T-helper 2 cell treated with Interferon-gamma antibody and Interleukin-4, amounts not matched to agents 100 ng/mL and 5 ng/mL, for 36 hours (primary cell): Measurements from ENCODE around the gene SOCS1. TPM values are rescaled to one million over a fixed set of nuclear protein-coding genes. Genes with fewer than 3 reads are reported as not detected.
"Not testable (repeated sequence)": the region's sequence is repeated elsewhere in the genome, so short reads cannot be mapped to it uniquely, and the experiment has no call there.

Experiments
- intact Hi-C: fragments of 100-400 bp; cut with micrococcal nuclease; formaldehyde crosslinking; loops from one replicate; pipeline ENCODE4 v1.15.1; 2023
- total RNA-seq: library from RNA; stranded (reverse); gene quantifications from 2 replicates; pipeline ENCODE4 v1.2.3, GENCODE V29; 2022

SOCS1 gene, protein sequence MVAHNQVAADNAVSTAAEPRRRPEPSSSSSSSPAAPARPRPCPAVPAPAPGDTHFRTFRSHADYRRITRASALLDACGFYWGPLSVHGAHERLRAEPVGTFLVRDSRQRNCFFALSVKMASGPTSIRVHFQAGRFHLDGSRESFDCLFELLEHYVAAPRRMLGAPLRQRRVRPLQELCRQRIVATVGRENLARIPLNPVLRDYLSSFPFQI
- total RNA-seq = 156 TPM in 2 replicates

- intact Hi-C loops = loop anchor here (1.0 to 2.0 kb wide), 6 partner anchors 55 to 292 kb away; partner anchors contain the start of gene RMI2
Observed at GRCh38 chr16:11255737-11256660, at the start of gene SOCS1. TSS of gene SOCS1 (minus strand) at chr16:11256204. CDS start at chr16:11255478, 726 bp downstream.

DNA sequence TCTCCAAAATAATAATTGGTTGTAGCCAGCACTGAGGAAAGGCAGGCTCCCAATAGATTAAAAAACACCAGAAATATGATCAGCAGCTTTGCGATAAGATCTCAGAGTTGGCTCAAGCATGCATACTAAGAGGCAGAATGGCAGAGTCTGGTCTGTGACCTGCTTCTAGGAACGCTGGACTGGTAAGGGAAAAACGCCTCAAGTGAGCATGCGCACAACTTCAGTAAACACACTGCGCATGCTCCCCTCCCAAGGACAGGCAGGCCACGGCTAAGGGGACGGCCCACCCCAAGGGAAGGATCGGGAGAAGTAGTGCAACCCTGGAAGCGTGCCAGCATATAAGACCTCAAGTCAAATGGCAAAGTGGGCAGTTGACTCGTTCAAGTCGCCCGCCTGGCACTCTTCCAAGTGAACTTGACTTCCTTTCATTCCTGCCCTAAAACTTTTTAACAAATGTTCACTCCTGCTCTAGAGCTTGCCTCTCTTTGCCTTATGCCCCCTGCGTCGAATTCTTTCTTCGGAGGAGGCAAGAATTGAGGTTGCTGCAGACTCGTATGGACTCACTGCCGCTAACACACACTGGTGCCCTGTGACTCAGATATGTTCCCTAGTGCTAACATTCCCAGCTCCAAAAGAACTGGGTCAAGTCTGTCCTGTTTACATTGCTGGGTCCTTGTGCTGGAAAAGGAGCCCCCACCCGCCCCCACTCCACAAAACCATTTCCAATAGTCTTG, 47.6 kb upstream of the SOCS1 start:
- intact Hi-C loops = no loop called here

GRCh38 chr16:11302977-11303376, 47.0 kb upstream of the SOCS1 start:
- intact Hi-C loops = no loop called here

DNA sequence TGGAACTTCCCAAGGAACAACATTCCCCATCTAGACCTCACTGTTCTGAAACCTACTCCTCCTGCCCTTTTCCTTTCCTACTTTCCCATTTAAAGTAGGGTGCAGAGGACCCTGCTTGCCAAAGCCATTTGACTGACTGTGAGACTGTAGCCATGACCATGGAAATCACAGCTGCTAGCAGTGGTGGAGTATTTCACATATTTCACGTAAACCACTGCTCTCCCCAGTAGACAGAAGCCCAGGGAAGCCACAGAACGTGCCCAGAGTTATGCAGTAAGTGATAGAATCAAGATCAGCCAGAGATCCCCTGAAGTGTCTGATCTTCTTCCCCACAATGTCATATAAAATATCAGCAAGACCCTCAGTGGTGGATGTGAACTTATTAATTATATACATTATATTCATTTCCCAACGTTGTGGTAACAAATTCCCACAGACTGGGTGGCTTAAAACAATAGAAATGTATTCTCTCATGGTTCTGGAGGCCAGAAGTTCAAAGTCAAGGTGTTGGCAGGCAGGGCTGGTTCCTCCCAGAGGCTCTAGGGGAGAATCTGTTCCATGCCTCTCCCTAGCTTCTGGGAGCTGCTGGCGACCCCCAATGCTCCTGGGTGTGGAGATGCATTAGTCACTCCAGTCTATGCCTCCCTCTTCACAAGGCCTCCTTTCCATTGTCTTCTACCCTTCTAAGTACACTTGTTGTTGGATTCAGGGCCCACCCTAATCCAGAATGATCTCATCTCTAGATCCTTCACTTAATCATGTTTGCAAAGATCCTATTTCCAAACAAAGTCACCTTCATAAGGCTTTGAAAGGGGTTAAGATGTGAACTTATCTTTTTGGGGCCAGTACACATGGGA, 45.9 kb upstream of the SOCS1 start:
- intact Hi-C loops = no loop called here

GRCh38 chr16:11300560-11300892, 44.5 kb upstream of the SOCS1 start:
- intact Hi-C loops = no loop called here

GRCh38 chr16:11299865-11300559, 44.0 kb upstream of the SOCS1 start:
- intact Hi-C loops = no loop called here

DNA sequence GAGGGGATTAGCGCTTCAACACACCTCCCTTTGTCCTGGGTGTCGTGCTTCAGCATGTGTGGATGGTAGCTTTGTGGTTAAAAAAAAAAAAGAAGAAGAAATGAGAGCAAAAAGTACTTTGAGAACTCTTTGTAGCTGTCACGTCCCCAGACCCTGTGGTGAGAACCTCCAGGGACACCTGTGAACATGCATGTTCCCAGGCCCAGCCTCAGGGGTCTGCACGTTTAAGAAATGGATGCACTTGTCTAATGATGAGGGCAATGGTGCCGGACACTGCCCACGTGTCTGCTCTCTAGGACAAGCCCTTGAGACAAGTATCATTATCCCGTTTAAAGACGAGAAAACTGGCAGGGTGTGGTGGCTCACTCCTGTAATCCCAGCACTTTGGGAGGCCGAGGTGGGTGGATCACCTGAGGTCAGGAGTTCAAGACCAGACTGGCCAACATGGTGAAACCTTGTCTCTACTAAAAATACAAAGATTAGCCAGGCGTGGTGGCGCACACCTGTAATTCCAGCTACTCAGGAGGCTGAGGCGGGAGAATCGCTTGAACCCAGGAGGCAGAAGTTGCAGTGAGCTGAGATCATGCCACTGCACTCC, 43.0 kb upstream of the SOCS1 start:
- intact Hi-C loops = not testable (repeated sequence)

GRCh38 chr16:11298143-11298900, 42.3 kb upstream of the SOCS1 start:
- intact Hi-C loops = no loop called here

DNA sequence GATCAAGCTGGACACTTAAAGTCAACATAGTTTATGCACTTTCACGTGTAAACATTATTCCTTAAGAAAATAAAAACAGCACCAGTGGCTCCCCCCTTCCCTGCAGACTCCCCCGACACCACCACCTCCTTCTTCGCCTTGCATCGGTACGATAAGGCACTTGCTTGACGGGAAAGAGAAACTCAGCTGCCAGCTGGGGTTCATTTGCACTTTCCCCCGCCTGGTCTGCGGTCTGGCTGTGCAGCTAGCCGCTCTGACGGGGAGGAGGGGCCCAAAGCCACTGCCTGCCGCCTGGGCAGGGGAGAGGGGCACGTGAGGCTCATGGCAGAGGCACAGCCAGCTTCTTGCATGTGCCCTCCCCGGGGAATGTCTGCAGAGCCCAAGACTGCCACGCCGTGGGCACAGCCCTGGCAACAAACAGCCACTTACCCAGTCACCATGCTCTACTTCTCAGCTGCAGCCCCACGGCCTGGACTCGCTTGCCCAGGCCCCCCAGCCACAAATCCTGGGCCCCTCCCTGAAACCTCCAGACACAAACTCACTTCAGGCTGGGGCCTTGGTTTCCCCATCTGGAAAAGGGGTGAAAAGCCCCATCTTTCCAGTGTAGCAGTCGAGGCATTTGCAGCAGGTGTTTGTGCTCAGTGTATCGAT, 41.6 kb upstream of the SOCS1 start:
- intact Hi-C loops = no loop called here

DNA sequence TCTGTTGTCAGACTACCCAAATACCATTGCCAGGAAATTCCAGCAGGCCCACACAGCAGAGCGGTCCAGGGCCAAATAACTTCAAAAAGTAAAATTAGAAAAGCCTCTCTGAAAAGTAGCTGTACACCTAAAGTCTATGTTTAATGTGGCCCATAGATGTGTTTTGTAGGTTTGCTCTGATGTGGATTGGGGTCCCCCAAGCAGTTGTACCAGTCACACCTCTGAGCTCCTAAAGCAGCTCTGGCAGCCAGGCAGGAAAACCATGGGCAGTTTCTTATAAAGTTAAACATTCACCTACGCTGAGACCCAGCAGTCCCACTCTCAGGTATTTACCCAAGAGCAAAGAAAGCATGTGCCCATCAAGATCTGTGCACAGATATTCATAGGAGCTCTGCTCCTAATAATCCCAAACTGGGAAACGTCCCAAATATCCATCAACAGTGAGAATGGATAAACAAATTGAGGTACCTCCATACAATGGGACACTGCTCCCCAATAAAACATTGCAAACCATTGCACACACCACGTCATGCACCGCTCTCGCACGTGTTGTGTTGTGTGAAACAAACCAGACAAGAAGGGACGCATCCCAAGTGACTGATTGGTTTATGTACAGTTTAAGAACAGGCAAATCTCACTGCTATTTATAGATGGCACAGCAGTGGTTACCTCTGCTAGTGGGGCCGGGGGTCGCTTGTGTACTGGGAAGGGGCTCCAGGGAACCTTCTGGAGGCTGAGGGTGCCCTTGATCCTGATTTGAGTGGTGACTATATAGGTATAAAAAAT, 40.9 kb upstream of the SOCS1 start:
- intact Hi-C loops = no loop called here

GRCh38 chr16:11296351-11296705, 40.3 kb upstream of the SOCS1 start:
- intact Hi-C loops = no loop called here

DNA sequence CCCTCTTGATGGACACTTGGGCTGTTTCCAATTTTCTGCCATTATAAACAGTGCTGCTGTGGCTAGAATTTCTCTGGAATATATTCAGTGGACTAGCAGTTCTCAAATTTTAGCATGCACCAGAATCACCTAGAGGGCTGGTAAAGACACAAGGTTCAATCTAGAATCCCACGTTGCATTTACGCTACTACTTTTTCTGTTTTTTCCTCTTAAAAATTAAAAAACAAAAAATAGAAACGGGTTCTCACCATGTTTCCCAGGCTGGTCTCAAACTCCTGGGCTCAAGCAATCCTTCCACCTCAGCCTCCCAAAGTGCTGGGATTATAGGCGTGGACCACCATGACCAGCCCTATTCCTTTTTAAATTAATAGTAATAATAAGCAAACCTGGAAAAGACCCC, 39.7 kb upstream of the SOCS1 start:
- intact Hi-C loops = no loop called here

- intact Hi-C loops = no loop called here
Observed at GRCh38 chr16:11292076-11292748, 36.2 kb upstream of the SOCS1 start.

DNA sequence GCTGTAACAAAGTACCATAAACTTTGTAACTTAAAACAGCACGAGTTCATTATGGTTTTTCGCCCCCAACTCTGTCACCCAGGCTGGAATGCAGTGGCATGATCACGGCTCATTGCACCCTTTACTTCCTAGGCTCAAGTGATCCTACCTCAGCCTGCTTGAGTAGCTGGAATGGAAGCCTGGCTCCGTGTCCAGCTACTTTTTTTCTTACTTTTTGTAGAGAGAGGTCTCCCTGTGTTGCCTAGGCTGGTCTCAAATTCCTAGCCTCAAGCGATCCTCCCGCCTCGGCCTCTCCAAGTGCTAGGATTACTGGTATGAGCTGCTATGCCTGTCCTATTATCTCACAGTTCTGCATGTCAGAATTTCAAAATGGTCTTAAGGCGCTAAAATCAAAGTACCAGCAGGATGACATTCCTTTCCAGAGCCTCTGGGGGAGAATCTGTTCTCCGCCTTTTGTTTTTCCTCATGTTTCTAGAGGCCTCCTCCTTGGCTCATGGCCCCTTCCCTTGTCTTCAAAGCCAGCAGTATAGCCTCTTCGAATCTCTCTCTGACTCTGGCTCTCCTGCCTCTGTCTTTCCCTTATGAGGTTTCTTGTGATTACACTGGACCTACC, 35.2 kb upstream of the SOCS1 start:
- intact Hi-C loops = no loop called here

DNA sequence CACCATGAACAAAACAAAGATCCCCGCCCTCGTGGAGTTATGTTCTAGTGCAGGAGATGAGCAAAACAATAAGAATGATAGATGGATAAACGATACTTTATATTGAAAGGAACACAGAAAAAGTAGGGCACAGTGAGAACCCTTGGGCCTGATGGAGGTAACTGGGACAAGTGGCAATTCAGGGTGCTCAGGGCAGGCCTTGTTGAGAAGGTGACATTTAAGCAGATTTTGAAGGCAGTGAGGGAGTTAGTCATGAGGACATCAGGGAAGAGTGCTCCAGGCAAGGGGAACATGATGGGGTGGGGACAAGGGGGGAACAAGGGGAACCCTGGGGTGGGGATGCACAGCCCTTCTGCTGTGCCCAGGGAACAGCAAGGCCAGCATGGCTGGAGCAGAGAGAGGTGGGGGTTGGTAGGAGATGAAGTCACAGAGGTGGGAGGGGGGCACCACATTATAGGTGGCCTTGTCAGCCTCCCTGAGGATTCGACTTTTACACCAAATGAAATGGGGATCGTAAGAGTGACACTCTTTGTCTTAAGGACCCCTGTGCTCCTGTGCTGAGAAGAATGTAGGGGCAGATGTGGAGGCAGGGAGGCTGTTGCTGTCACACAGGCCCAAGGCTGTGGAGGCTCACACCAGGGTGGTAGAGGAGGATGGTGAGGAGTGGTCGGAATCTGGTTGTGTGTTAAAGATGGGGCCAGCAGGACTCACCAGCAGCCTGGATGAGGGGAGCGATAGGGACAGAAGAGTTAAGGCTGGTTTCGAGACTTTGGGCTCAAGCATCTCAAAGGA, 34.3 kb upstream of the SOCS1 start:
- intact Hi-C loops = no loop called here

- intact Hi-C loops = not testable (repeated sequence)
Observed at GRCh38 chr16:11289696-11290095, 33.7 kb upstream of the SOCS1 start.
